Fibroblast of lung (primary cell): ENCODE measurements around the gene ATG10. TPM values are rescaled to one million over a fixed set of nuclear protein-coding genes. Genes with fewer than 3 reads are reported as not detected.

Source experiments
- DNase-seq, 2 donors: peaks; one replicate each; pipeline versions ENCODE4 v3.0.0 to v3.0.0-alpha.2; 2010; ENCODE audit warnings: low read depth in 2 of 2
- H2AFZ ChIP-seq: 2 replicates; pipeline ENCODE4 v1.5.1; 2012; ENCODE audit warnings: low read length, control low read depth, inconsistent platforms
- H3K27ac ChIP-seq: 2 replicates; pipeline ENCODE4 v1.5.1; 2011; ENCODE audit warnings: low read length, control low read depth; ENCODE audit not compliant: insufficient read depth
- H3K27me3 ChIP-seq: 2 replicates; pipeline ENCODE4 v1.5.1; 2011; ENCODE audit warnings: mild to moderate bottlenecking, low read length; ENCODE audit not compliant: control insufficient read depth, insufficient read depth
- H3K36me3 ChIP-seq: 2 replicates; pipeline ENCODE4 v1.5.1; 2011; ENCODE audit warnings: low read length; ENCODE audit not compliant: control insufficient read depth, insufficient read depth
- H3K4me1 ChIP-seq: 2 replicates; pipeline ENCODE4 v1.5.1; 2011; ENCODE audit warnings: low read length; ENCODE audit not compliant: control insufficient read depth, insufficient read depth; ENCODE audit errors: extremely low read depth
- H3K4me2 ChIP-seq: 2 replicates; pipeline ENCODE4 v1.5.1; 2011; ENCODE audit warnings: low read length, control low read depth; ENCODE audit not compliant: insufficient read depth; ENCODE audit errors: extremely low read depth
- H3K4me3 ChIP-seq, 4 experiments: fragments of 200-600 bp in 1 of 4; sonication (generic) in 1 of 4; replicated peaks in 1 of 4; 2 replicates each; pipeline ENCODE4 v1.5.1; 2011 to 2016; ENCODE audit warnings: low read length in 4 of 4, low read depth in 3 of 4, mild to moderate bottlenecking in 3 of 4, control low read depth in 2 of 4, inconsistent platforms in 1 of 4, mixed read lengths in 1 of 4; ENCODE audit not compliant: insufficient read depth in 1 of 4; ENCODE audit errors: control extremely low read depth in 1 of 4
- H3K79me2 ChIP-seq: 2 replicates; pipeline ENCODE4 v1.5.1; 2012; ENCODE audit warnings: mild to moderate bottlenecking, low read length, inconsistent platforms; ENCODE audit not compliant: control insufficient read depth, insufficient read depth
- H3K9ac ChIP-seq: 2 replicates; pipeline ENCODE4 v1.5.1; 2011; ENCODE audit warnings: mild to moderate bottlenecking, low read length, control low read depth; ENCODE audit not compliant: insufficient read depth
- H3K9me3 ChIP-seq: 2 replicates; pipeline ENCODE4 v1.5.1; 2012; ENCODE audit warnings: low read depth, low read length; ENCODE audit not compliant: control insufficient read depth, insufficient read depth
- H4K20me1 ChIP-seq: 2 replicates; pipeline ENCODE4 v1.5.1; 2011; ENCODE audit warnings: low read length; ENCODE audit not compliant: control insufficient read depth, insufficient read depth; ENCODE audit errors: extremely low read depth
- EZH2 ChIP-seq: IDR thresholded peaks from 2 replicates; pipeline ENCODE4 v1.5.1; 2012; ENCODE audit warnings: low read length, control low read depth, mild to moderate bottlenecking; ENCODE audit errors: missing control alignments
- polyA plus RNA-seq, 2 donors: library from polyadenylated mRNA; depleted of rRNA in 1 of 2; stranded (reverse) in 1 of 2; unstranded in 1 of 2; fragments of >200 nt; gene quantifications; 2 replicates each; pipeline ENCODE4 v1.2.1, GENCODE V29; 2011 to 2012; ENCODE audit warnings: missing spikeins in 1 of 2
- total RNA-seq: library from RNA; depleted of rRNA; stranded (reverse); fragments of >200 nt; gene quantifications from 2 replicates; pipeline ENCODE4 v1.2.1, GENCODE V29; 2014
- TF ChIP-seq, protein P1 (sequence below), 2 donors: IDR thresholded peaks in 1 of 2; conservative IDR thresholded peaks in 1 of 2; 1 replicate in 1 of 2; 2 replicates in 1 of 2; pipeline ENCODE4 v1.5.1; 2011 to 2012; ENCODE audit warnings: low read length in 2 of 2, control low read depth in 1 of 2, inconsistent platforms in 1 of 2, low read depth in 1 of 2, mild to moderate bottlenecking in 1 of 2

ATG10 gene
- total and polyA plus RNA-seq, 2 donors (not counting 1 experiment from before 2014, with no cell fraction given) = 2.5 to 8.8 TPM

DNA sequence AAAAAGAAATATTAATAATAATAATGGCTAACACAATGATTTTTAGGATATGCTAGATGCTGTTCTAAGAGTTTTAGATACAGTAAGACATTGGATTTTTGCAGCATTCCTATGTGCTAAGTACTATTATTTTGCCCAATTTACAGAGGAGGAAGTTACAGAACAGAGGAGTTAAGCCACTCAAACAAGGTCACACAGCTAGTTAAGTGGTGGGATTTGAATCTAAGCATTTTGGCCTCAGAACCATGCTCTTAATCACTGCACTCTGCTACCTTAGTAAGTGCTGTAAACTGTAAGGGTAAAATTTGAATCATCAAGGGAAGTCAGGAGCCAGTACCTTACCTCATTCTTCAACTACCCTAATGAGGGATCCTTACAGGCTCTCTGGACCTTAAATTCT is 280.9 kb downstream of the ATG10 start:
- no peaks in the 10 kb centered on the region for H4K20me1 ChIP-seq
- no peak overlapping the region for H2AFZ ChIP-seq
- H3K36me3 ChIP-seq = no peaks in the 10 kb centered on the region
- no peaks in the 10 kb centered on the region for H3K27me3 ChIP-seq
- H3K4me2 ChIP-seq = no peak overlapping the region
- no peak overlapping the region for H3K9ac ChIP-seq
- TF ChIP-seq EZH2 = no peak
- TF ChIP-seq, protein P1, sequence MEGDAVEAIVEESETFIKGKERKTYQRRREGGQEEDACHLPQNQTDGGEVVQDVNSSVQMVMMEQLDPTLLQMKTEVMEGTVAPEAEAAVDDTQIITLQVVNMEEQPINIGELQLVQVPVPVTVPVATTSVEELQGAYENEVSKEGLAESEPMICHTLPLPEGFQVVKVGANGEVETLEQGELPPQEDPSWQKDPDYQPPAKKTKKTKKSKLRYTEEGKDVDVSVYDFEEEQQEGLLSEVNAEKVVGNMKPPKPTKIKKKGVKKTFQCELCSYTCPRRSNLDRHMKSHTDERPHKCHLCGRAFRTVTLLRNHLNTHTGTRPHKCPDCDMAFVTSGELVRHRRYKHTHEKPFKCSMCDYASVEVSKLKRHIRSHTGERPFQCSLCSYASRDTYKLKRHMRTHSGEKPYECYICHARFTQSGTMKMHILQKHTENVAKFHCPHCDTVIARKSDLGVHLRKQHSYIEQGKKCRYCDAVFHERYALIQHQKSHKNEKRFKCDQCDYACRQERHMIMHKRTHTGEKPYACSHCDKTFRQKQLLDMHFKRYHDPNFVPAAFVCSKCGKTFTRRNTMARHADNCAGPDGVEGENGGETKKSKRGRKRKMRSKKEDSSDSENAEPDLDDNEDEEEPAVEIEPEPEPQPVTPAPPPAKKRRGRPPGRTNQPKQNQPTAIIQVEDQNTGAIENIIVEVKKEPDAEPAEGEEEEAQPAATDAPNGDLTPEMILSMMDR (conservative IDR thresholded peaks at IDR 0.05 in 1 of 2, IDR thresholded peaks at IDR 0.05 in 1 of 2; ENCODE audit: low read depth in 1 of 2, low read length in 2 of 2) = no peak
- H3K9me3 ChIP-seq = no peaks in the 10 kb centered on the region
- no peaks in the 10 kb centered on the region for H3K4me1 ChIP-seq
- H3K27ac ChIP-seq = no peak overlapping the region
- DNase-seq = no peak
- H3K4me3 ChIP-seq = no peak overlapping the region
- no peaks in the 10 kb centered on the region for H3K79me2 ChIP-seq

DNA sequence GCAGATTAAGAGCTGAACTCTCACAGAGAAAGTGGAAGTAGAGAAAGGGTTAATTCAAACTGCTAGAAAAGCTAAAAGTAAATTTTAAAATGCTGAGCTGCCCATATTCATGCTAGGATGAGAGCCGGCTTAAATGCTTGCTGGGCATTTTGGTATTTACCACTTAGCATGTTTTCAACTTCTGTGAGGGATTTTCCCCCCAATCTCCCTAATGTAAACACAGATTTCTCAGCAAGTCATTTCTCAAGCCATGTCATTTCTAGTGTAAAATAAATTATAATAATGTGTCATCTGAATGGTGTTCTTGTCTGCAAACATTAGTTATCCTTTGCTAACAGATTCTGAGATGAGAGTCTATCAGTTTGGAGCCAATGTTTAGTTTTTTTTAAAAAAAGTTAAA is 284.0 kb downstream of the ATG10 start:
- H3K27ac ChIP-seq = no peak overlapping the region
- no peak for DNase-seq
- H3K27me3 ChIP-seq = no peaks in the 10 kb centered on the region
- H3K36me3 ChIP-seq = no peaks in the 10 kb centered on the region
- H2AFZ ChIP-seq = no peak overlapping the region
- H3K4me3 ChIP-seq = no peak overlapping the region
- H3K9me3 ChIP-seq = no peaks in the 10 kb centered on the region
- TF ChIP-seq, protein P1 (conservative IDR thresholded peaks at IDR 0.05 in 1 of 2, IDR thresholded peaks at IDR 0.05 in 1 of 2; ENCODE audit: low read depth in 1 of 2, low read length in 2 of 2) = no peak
- no peak for TF ChIP-seq EZH2
- no peaks in the 10 kb centered on the region for H3K4me1 ChIP-seq
- H3K9ac ChIP-seq = no peak overlapping the region
- H4K20me1 ChIP-seq = no peaks in the 10 kb centered on the region
- no peaks in the 10 kb centered on the region for H3K79me2 ChIP-seq
- H3K4me2 ChIP-seq = no peak overlapping the region

DNA sequence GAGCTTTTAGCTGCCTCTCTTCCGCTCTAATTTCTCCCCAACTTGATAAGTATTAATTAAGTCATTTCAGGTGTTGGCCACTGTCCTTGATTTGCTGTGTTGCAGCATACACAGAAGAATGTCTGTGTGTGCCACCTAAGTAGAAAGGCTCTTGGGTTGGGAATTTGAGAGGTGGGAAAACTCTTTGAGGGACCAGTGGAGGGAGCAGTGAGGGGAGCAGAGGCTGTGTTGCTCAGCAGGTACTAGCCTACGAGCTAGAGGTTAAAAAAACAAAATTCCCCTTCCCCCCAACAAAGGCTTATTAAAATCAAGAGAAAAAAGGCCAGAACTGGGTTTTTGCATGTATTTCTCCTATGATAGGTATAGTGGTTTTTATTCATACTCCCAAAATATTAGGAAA is 285.4 kb downstream of the ATG10 start:
- H3K27ac ChIP-seq = no peak overlapping the region
- no peaks in the 10 kb centered on the region for H3K36me3 ChIP-seq
- no peak overlapping the region for H3K4me2 ChIP-seq
- no peak for TF ChIP-seq EZH2
- TF ChIP-seq, protein P1 (conservative IDR thresholded peaks at IDR 0.05 in 1 of 2, IDR thresholded peaks at IDR 0.05 in 1 of 2; ENCODE audit: low read depth in 1 of 2, low read length in 2 of 2) = no peak
- H2AFZ ChIP-seq = no peak overlapping the region
- H3K9me3 ChIP-seq = no peaks in the 10 kb centered on the region
- no peak overlapping the region for H3K9ac ChIP-seq
- no peaks in the 10 kb centered on the region for H3K79me2 ChIP-seq
- no peak for DNase-seq
- no peaks in the 10 kb centered on the region for H4K20me1 ChIP-seq
- H3K4me3 ChIP-seq = no peak overlapping the region
- no peaks in the 10 kb centered on the region for H3K4me1 ChIP-seq
- no peaks in the 10 kb centered on the region for H3K27me3 ChIP-seq
